HG02588 (cell line): ENCODE measurements around the gene LRCH3.
"Not testable (repeated sequence)": the region's sequence is repeated elsewhere in the genome, so short reads cannot be mapped to it uniquely, and the experiment has no call there.

Experiments used
- ATAC-seq: cut with Tn5 transposase; IDR thresholded peaks from one replicate; pipeline ENCODE4 v1.9.1; 2021; ENCODE audit warnings: mild to moderate bottlenecking, moderate library complexity; ENCODE audit not compliant: unreplicated experiment

LRCH3 gene

GRCh38 chr3:197921429-197922275, 130.6 kb downstream of the LRCH3 start:
- ATAC-seq = not testable (repeated sequence)

- ATAC-seq = no peak
Measured at GRCh38 chr3:197926418-197926817, 135.4 kb downstream of the LRCH3 start.

GRCh38 chr3:197927578-197927977, 136.5 kb downstream of the LRCH3 start:
- ATAC-seq = not testable (repeated sequence)

GRCh38 chr3:197936819-197937384, 145.8 kb downstream of the LRCH3 start:
- no peak for ATAC-seq
